ENCODE results near the gene EDRF1. TPM values are rescaled to one million over a fixed set of nuclear protein-coding genes. Genes with fewer than 3 reads are reported as not detected.

The EDRF1 gene
- total RNA-seq, 1 experiment from 2014 or later, result 49.2 TPM

DNA sequence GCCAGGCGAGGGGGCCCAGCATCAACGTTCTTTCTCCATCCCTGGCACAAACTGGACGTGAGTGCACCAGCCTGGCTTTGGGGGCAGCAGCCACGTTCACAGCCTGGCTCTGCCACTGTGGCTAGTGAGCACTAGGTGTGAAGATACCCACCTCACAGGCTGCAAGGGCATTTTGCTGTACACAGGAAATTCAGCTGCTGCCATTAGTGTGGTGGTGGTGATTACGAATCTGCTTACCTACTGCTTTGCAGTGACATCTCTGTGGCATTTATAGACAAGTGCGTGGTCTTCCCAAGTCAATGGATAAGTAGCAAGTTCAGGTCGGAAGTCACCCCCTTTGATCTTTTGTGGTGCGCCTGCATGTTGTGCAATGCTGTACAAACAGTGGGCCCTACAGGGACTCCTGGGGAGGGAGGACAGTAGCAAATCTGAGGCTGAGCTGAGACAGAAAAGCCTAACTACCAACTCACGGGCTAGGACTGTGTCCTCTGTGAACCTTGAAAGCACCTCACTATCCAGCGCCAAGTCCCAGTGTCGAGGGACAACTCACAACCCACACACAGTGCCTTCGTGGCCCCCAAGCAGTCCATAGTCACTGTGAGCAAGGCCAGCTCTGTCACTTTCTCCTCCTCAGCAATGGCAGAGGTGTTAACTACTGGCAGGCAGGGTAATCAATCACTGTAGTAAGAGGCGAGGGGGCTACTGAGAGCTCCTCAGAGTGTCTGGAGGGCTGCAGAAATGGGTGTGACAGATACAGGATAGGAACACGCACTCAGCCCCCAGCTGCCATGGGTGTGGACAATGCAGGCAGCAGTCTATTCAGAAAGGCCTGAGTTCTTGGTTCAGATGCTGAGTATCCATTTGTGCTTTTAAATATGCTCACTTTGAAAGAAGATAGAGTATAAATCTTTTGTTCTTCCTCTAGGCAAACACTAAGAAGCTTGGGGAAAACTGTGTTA, 73.1 kb downstream of the EDRF1 start:
- ChIA-PET RAD21 (ENCODE audit: low non-redundant PET in 1 of 2, low total read pairs in 2 of 2, uncharacterized antibody in 2 of 2, unreplicated experiment in 2 of 2) (no interaction called here), CTCF (no interaction called here), POLR2A (no interaction called here)
- H2AFZ ChIP-seq (ENCODE audit: low read depth, low read length, poor library complexity, severe bottlenecking), result no peak overlapping the region
- H3K4me1 ChIP-seq (ENCODE audit: control insufficient read depth in 1 of 2, insufficient read depth in 2 of 2, low read length in 2 of 2), result peaks cover 0 to 4% of the 10 kb centered on the region in 2 experiments; a peak in 1 of 4 replicates
- H3K9me3 ChIP-seq (ENCODE audit: control insufficient read depth in 1 of 2, insufficient read depth in 1 of 2, low read depth in 1 of 2, low read length in 2 of 2), result no peaks in the 10 kb centered on the region
- H3K27me3 ChIP-seq (ENCODE audit: insufficient read depth, low read length), result no peaks in the 10 kb centered on the region
- H3K27ac ChIP-seq (ENCODE audit: low read depth, low read length), result no peak overlapping the region
- no TSS peak for BruUV-seq (replicated peaks)
- no peak overlapping the region for H3K4me3 ChIP-seq (replicated peaks in 1 of 2; ENCODE audit: low read depth in 1 of 2, low read length in 2 of 2)
- H3K4me2 ChIP-seq (ENCODE audit: low read length), result no peak overlapping the region
- DNase-seq (ENCODE audit: low read depth, low spot score) (no peak), ATAC-seq (no peak)
- intact Hi-C loops (cut with micrococcal nuclease), result no loop called here
- no peaks in the 10 kb centered on the region for H3K9me2 ChIP-seq (ENCODE audit: insufficient read depth)
- no peak overlapping the region for H3K9ac ChIP-seq (ENCODE audit: low read length)
- H3K79me2 ChIP-seq (ENCODE audit: insufficient read depth, low read length), result no peaks in the 10 kb centered on the region
- peaks cover 0 to 10% of the 10 kb centered on the region in 2 experiments; a peak in 1 of 4 replicates for H3K36me3 ChIP-seq (ENCODE audit: control insufficient read depth in 1 of 2, insufficient read depth in 2 of 2, low read length in 2 of 2)
- no peaks in the 10 kb centered on the region for H4K20me1 ChIP-seq (ENCODE audit: insufficient read depth)
- no peak for TF ChIP-seq POLR2AphosphoS5 (IDR thresholded peaks at IDR 0.05; ENCODE audit: low read depth, low read length)
- TF ChIP-seq, protein P1, sequence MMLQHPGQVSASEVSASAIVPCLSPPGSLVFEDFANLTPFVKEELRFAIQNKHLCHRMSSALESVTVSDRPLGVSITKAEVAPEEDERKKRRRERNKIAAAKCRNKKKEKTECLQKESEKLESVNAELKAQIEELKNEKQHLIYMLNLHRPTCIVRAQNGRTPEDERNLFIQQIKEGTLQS (IDR thresholded peaks at IDR 0.05), result no peak

- H3K9me3 ChIP-seq (ENCODE audit: control insufficient read depth in 1 of 2, insufficient read depth in 1 of 2, low read depth in 1 of 2, low read length in 2 of 2), result no peaks in the 10 kb centered on the region
- RAD21 ChIA-PET (ENCODE audit: low non-redundant PET in 1 of 2, low total read pairs in 2 of 2, uncharacterized antibody in 2 of 2, unreplicated experiment in 2 of 2), result no interaction called here
- no peaks in the 10 kb centered on the region for H3K79me2 ChIP-seq (ENCODE audit: insufficient read depth, low read length)
- H3K4me3 ChIP-seq (replicated peaks in 1 of 2; ENCODE audit: low read depth in 1 of 2, low read length in 2 of 2), result no peak overlapping the region
- no peak overlapping the region for H3K9ac ChIP-seq (ENCODE audit: low read length)
- no peak for DNase-seq (ENCODE audit: low read depth, low spot score)
- H3K4me1 ChIP-seq (ENCODE audit: control insufficient read depth in 1 of 2, insufficient read depth in 2 of 2, low read length in 2 of 2), result no peaks in the 10 kb centered on the region
- no TSS peak for BruUV-seq (replicated peaks)
- H3K36me3 ChIP-seq (ENCODE audit: control insufficient read depth in 1 of 2, insufficient read depth in 2 of 2, low read length in 2 of 2), result peaks cover 0 to 10% of the 10 kb centered on the region in 2 experiments; a peak in 2 of 4 replicates
- no peaks in the 10 kb centered on the region for H4K20me1 ChIP-seq (ENCODE audit: insufficient read depth)
- intact Hi-C loops (cut with micrococcal nuclease), result no loop called here
- CTCF ChIA-PET, result no interaction called here
- no peak for ATAC-seq
- no peaks in the 10 kb centered on the region for H3K27me3 ChIP-seq (ENCODE audit: insufficient read depth, low read length)
- H3K9me2 ChIP-seq (ENCODE audit: insufficient read depth), result no peaks in the 10 kb centered on the region
- no peak overlapping the region for H3K27ac ChIP-seq (ENCODE audit: low read depth, low read length)
- H3K4me2 ChIP-seq (ENCODE audit: low read length), result no peak overlapping the region
- POLR2A ChIA-PET, result no interaction called here
- H2AFZ ChIP-seq (ENCODE audit: low read depth, low read length, poor library complexity, severe bottlenecking), result no peak overlapping the region
- TF ChIP-seq TCF7L2 (IDR thresholded peaks at IDR 0.05; ENCODE audit: borderline replicate concordance, extremely low read depth, insufficient read depth, insufficient read length) (no peak), SP1 (IDR thresholded peaks at IDR 0.05; ENCODE audit: low read depth) (no peak), FOSL1 (IDR thresholded peaks at IDR 0.05; ENCODE audit: low read depth) (no peak), CBX3 (IDR thresholded peaks at IDR 0.05; ENCODE audit: low read depth) (no peak), SRF (IDR thresholded peaks at IDR 0.05; ENCODE audit: low read depth) (no peak), CTCF (IDR thresholded peaks at IDR 0.05 in 2 of 3, conservative IDR thresholded peaks at IDR 0.05 in 1 of 3; ENCODE audit: borderline replicate concordance in 1 of 3, insufficient read depth in 1 of 3, low read depth in 2 of 3, low read length in 2 of 3) (no peak), ZFX (IDR thresholded peaks at IDR 0.05) (no peak), JUND (IDR thresholded peaks at IDR 0.05) (no peak)
- TF ChIP-seq, protein P2, sequence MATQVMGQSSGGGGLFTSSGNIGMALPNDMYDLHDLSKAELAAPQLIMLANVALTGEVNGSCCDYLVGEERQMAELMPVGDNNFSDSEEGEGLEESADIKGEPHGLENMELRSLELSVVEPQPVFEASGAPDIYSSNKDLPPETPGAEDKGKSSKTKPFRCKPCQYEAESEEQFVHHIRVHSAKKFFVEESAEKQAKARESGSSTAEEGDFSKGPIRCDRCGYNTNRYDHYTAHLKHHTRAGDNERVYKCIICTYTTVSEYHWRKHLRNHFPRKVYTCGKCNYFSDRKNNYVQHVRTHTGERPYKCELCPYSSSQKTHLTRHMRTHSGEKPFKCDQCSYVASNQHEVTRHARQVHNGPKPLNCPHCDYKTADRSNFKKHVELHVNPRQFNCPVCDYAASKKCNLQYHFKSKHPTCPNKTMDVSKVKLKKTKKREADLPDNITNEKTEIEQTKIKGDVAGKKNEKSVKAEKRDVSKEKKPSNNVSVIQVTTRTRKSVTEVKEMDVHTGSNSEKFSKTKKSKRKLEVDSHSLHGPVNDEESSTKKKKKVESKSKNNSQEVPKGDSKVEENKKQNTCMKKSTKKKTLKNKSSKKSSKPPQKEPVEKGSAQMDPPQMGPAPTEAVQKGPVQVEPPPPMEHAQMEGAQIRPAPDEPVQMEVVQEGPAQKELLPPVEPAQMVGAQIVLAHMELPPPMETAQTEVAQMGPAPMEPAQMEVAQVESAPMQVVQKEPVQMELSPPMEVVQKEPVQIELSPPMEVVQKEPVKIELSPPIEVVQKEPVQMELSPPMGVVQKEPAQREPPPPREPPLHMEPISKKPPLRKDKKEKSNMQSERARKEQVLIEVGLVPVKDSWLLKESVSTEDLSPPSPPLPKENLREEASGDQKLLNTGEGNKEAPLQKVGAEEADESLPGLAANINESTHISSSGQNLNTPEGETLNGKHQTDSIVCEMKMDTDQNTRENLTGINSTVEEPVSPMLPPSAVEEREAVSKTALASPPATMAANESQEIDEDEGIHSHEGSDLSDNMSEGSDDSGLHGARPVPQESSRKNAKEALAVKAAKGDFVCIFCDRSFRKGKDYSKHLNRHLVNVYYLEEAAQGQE (IDR thresholded peaks at IDR 0.05; ENCODE audit: low read depth), result no peak
Observed at GRCh38 chr10:125795128-125795527, 75.6 kb downstream of the EDRF1 start.
